OCI-LY7 (cell line): ENCODE measurements around the gene CD2AP. TPM values are rescaled to one million over a fixed set of nuclear protein-coding genes. Genes with fewer than 3 reads are reported as not detected.
"Not testable (repeated sequence)": the region's sequence is repeated elsewhere in the genome, so short reads cannot be mapped to it uniquely, and the experiment has no call there.

Experiments
- BruUV-seq: library from RNA; stranded (reverse); fragments of 400-500 nt; replicated peaks from 2 replicates; lab custom pipeline; 2021; lab: Mats Ljungman, UMichigan
- CTCF ChIA-PET: fragments of 300-600 bp; sonication (Branson Sonifier 250); formaldehyde crosslinking; loops from one replicate; lab custom pipeline; 2022; ENCODE audit warnings: antibody characterized with exemption; ENCODE audit not compliant: unreplicated experiment; lab: Charles Lee
- POLR2A ChIA-PET: fragments of 300-600 bp; sonication (Branson Sonifier 250); formaldehyde crosslinking; loops from one replicate; lab custom pipeline; 2022; ENCODE audit warnings: antibody characterized with exemption; lab: Charles Lee
- DNase-seq: peaks from one replicate; pipeline ENCODE4 v3.0.0-alpha.2; 2015; ENCODE audit warnings: low spot score
- H2AFZ ChIP-seq: fragments of 200-600 bp; sonication (generic), shearing (Covaris generic); 2 replicates; pipeline ENCODE4 v1.6.1; 2014; ENCODE audit warnings: mild to moderate bottlenecking, antibody characterized with exemption, low read length, moderate library complexity
- H3K27ac ChIP-seq: fragments of 200-600 bp; sonication (generic); 2 replicates; pipeline ENCODE4 v1.5.1; 2014; ENCODE audit warnings: mixed run types, low read depth, mild to moderate bottlenecking, moderate library complexity, low read length, inconsistent platforms; ENCODE audit not compliant: poor library complexity, severe bottlenecking
- H3K36me3 ChIP-seq: fragments of 200-600 bp; sonication (generic); 2 replicates; pipeline ENCODE4 v1.6.1; 2014; ENCODE audit warnings: mild to moderate bottlenecking, antibody characterized with exemption, low read length, moderate library complexity, mixed read lengths; ENCODE audit not compliant: insufficient read depth
- H3K4me1 ChIP-seq: fragments of 200-600 bp; sonication (generic); 2 replicates; pipeline ENCODE4 v1.5.1; 2014; ENCODE audit warnings: mild to moderate bottlenecking, low read length; ENCODE audit not compliant: insufficient read depth, poor library complexity, severe bottlenecking
- H3K4me2 ChIP-seq: fragments of 200-600 bp; sonication (generic); 2 replicates; pipeline ENCODE4 v1.6.1; 2014; ENCODE audit warnings: mild to moderate bottlenecking, low read length
- H3K4me3 ChIP-seq: fragments of 200-600 bp; sonication (generic); 2 replicates; pipeline ENCODE4 v1.5.1; 2014; ENCODE audit warnings: mild to moderate bottlenecking, low read depth, low read length; ENCODE audit not compliant: poor library complexity, severe bottlenecking
- H3K79me2 ChIP-seq: fragments of 200-600 bp; sonication (generic); 2 replicates; pipeline ENCODE4 v1.6.1; 2016; ENCODE audit warnings: low read depth, mild to moderate bottlenecking, low read length, moderate library complexity, mixed read lengths; ENCODE audit not compliant: insufficient read depth
- H3K9me2 ChIP-seq: fragments of 200-600 bp; sonication (generic); 2 replicates; pipeline ENCODE4 v1.6.1; 2016; ENCODE audit warnings: mild to moderate bottlenecking, low read length, mixed read lengths; ENCODE audit not compliant: insufficient read depth
- H3K9me3 ChIP-seq: fragments of 200-600 bp; sonication (generic); 2 replicates; pipeline ENCODE4 v1.6.1; 2014; ENCODE audit warnings: mild to moderate bottlenecking, mixed run types, low read length, mixed read lengths
- H4K20me1 ChIP-seq: fragments of 200-600 bp; sonication (generic); 2 replicates; pipeline ENCODE4 v1.6.1; 2014; ENCODE audit warnings: mild to moderate bottlenecking, antibody characterized with exemption, low read length, moderate library complexity, mixed read lengths; ENCODE audit not compliant: insufficient read depth
- EZH2phosphoT487 ChIP-seq: fragments of 200-600 bp; sonication (generic); IDR thresholded peaks from 2 replicates; pipeline ENCODE4 v1.6.1; 2018; ENCODE audit warnings: low read depth, borderline replicate concordance, mild to moderate bottlenecking, mixed run types, antibody characterized with exemption, low read length, moderate library complexity, mixed read lengths
- intact Hi-C: fragments of 100-400 bp; cut with micrococcal nuclease; formaldehyde crosslinking; loops from one replicate; pipeline ENCODE4 v1.10.0; 2022; ENCODE audit not compliant: unreplicated experiment
- total RNA-seq, 2 experiments: library from RNA; depleted of rRNA in 1 of 2; stranded (reverse); fragments of >200 nt in 1 of 2; shearing (Covaris generic) in 1 of 2; gene quantifications; 2 replicates each; pipeline ENCODE4 v1.2.3, GENCODE V29; 2014 to 2022
- TF ChIP-seq, protein P1 (sequence below): fragments of 200-600 bp; sonication (generic); conservative IDR thresholded peaks from 2 replicates; pipeline ENCODE4 v1.5.1; 2014; ENCODE audit warnings: mild to moderate bottlenecking, antibody characterized with exemption, low read length, moderate library complexity, mixed read lengths

Gene CD2AP
- total RNA-seq, 2 experiments from 2014 or later, result 26.6 to 58.0 TPM

DNA sequence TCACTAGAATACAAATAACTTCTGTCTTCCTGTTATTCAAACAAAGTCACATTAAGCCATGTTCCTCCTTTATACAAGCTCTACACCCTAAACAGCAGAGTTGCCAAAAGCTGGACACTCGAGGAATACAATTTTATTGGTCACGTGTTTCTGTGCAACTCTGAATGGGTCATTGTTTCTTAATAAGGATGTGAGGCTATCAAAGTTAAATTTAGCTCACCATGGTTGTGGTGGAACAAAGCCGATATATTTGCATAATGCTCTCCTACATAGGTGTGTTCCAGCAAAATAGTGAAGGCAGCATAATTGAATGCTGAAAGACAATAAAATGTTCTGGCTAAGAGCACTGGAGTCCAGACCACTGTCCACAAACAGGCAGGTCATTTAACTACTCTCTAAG is 36.9 kb upstream of the CD2AP start:
- BruUV-seq, result no TSS peak
- Histone ChIP-seq H3K4me2 (peak overlapping the region; percentile 74), H3K4me3 (peak overlapping the region; percentile 34), H2AFZ (peak overlapping the region; percentile 64; the same call in 1 of the 2 replicates), H3K79me2 (no peaks in the 10 kb centered on the region), H3K4me1 (peaks cover 55% of the 10 kb centered on the region), H4K20me1 (no peaks in the 10 kb centered on the region), H3K9me2 (no peaks in the 10 kb centered on the region), H3K27ac (peak overlapping the region; percentile 33), H3K9me3 (no peaks in the 10 kb centered on the region), H3K36me3 (no peaks in the 10 kb centered on the region)
- intact Hi-C loops, result no loop called here
- POLR2A ChIA-PET, result interaction anchor here (0.6 to 1.6 kb wide), 9 partner anchors 9 to 177 kb away, joined by 3 to 10 read pairs (median 5); partner anchors contain the start of gene CD2AP
- CTCF ChIA-PET, result no interaction called here
- TF ChIP-seq EZH2phosphoT487, result no peak
- TF ChIP-seq, protein P1, sequence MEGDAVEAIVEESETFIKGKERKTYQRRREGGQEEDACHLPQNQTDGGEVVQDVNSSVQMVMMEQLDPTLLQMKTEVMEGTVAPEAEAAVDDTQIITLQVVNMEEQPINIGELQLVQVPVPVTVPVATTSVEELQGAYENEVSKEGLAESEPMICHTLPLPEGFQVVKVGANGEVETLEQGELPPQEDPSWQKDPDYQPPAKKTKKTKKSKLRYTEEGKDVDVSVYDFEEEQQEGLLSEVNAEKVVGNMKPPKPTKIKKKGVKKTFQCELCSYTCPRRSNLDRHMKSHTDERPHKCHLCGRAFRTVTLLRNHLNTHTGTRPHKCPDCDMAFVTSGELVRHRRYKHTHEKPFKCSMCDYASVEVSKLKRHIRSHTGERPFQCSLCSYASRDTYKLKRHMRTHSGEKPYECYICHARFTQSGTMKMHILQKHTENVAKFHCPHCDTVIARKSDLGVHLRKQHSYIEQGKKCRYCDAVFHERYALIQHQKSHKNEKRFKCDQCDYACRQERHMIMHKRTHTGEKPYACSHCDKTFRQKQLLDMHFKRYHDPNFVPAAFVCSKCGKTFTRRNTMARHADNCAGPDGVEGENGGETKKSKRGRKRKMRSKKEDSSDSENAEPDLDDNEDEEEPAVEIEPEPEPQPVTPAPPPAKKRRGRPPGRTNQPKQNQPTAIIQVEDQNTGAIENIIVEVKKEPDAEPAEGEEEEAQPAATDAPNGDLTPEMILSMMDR, result no peak
- DNase-seq, result peak; percentile 72

DNA sequence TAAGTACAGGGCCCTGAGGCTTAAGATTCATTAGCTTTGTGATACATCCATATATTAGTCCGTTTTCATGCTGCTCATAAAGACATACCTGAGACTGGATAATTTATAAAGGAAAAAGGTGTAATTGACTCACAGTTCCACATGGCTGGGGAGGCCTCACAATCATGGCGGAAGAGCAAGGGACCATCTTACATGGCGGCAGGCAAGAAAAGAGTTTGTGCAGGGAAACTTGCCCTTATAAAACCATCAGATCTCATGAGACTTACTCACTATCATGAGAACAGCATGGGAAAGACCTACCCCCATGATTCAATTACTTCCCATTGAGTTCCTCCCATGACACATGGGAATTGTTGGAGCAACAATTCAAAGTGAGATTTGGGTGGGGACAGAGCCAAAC is 32.6 kb upstream of the CD2AP start:
- H3K4me2 ChIP-seq, CTCF ChIA-PET, H2AFZ ChIP-seq, H3K9me3 ChIP-seq, intact Hi-C loops, H3K36me3 ChIP-seq, H3K27ac ChIP-seq, H4K20me1 ChIP-seq, H3K9me2 ChIP-seq, DNase-seq, H3K4me3 ChIP-seq, BruUV-seq, H3K79me2 ChIP-seq: not testable (repeated sequence)
- POLR2A ChIA-PET, result interaction anchor here (1.1 kb wide), 1 partner anchor 9 kb away, joined by 15 read pairs; no protein-coding TSS in a partner anchor
- peaks cover 32% of the 10 kb centered on the region for H3K4me1 ChIP-seq

DNA sequence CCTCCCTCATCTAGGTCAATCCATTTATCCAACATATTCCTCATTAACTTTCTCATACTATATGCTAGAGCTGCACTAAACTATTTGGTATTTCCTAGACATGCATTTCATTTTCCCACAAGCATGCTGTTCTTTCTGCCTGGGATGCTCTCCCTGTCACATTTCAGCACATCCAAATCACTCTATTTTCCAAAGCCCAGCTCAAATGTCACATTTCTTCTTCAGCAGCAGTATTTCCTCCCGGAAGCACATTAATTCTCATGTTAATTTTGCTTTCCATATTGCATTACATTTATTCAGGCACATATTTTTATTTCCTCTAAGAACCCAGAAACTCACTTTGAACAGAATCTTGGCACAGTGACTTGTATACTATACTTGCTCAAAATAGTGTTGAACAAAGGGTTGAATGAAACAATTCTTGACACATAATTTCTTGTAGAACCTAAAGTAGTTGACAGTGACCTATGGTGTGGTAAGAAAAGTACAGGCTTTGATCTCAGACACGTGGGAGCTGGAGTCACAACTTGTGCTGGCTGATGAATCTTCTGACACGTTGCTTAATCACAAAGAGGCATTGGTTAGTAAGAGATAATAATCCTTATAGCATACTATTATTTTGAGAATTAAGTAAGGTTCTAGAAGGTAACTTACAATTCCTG is 30.8 kb upstream of the CD2AP start:
- Histone ChIP-seq H3K36me3 (no peaks in the 10 kb centered on the region), H3K9me3 (no peaks in the 10 kb centered on the region), H4K20me1 (no peaks in the 10 kb centered on the region), H3K79me2 (no peaks in the 10 kb centered on the region), H3K27ac (peak overlapping the region; percentile 2), H3K4me1 (peaks cover 14% of the 10 kb centered on the region), H3K9me2 (no peaks in the 10 kb centered on the region), H3K4me2 (peak overlapping the region; percentile 29), H3K4me3 (no peak overlapping the region), H2AFZ (peak overlapping the region; percentile 70)
- ChIA-PET POLR2A (interaction anchor here (0.8 to 1.4 kb wide), 5 partner anchors 11 to 76 kb away, joined by 3 to 6 read pairs (median 5); partner anchors contain the start of gene CD2AP), CTCF (no interaction called here)
- peak; percentile 53 for DNase-seq
- no TSS peak for BruUV-seq
- intact Hi-C loops, result no loop called here
- TF ChIP-seq, protein P1, result no peak
- TF ChIP-seq EZH2phosphoT487, result no peak
